Activated naive CD4-positive, alpha-beta T cell treated with anti-CD3 and anti-CD28 coated beads, Interleukin-2, amount 50 U/mL, for 72 hours (primary cell): Measurements from ENCODE around the gene ZNF726. TPM values are rescaled to one million over a fixed set of nuclear protein-coding genes. Genes with fewer than 3 reads are reported as not detected.
"Not testable (repeated sequence)": the region's sequence is repeated elsewhere in the genome, so short reads cannot be mapped to it uniquely, and the experiment has no call there.

Experiments
- ATAC-seq, 2 donors: fragments of 150-1000 bp; cut with Tn5 transposase; 2 replicates each; pipeline ENCODE4 v1.10.0; 2021; ENCODE audit warnings: mild to moderate bottlenecking in 2 of 2, moderate library complexity in 2 of 2
- DNase-seq, 2 donors: peaks; one replicate each; pipeline ENCODE4 v3.0.0; 2021 to 2022; ENCODE audit warnings: low spot score in 2 of 2
- H3K27ac Mint-ChIP-seq, 2 donors: one replicate each; pipeline ENCODE4 v1.8.0; 2022; ENCODE audit warnings: mild to moderate bottlenecking in 2 of 2, mixed read lengths in 2 of 2
- H3K36me3 Mint-ChIP-seq, 2 donors: one replicate each; pipeline ENCODE4 v1.8.0; 2022; ENCODE audit warnings: mixed read lengths in 2 of 2
- H3K9me3 Mint-ChIP-seq, 2 donors: one replicate each; pipeline ENCODE4 v1.8.0; 2022; ENCODE audit warnings: mixed read lengths in 2 of 2
- total RNA-seq, 2 donors: library from RNA; stranded (reverse); gene quantifications; one replicate each; pipeline ENCODE4 v1.2.3, GENCODE V29; 2022

Gene ZNF726
- total RNA-seq, 2 donors from 2014 or later: 15.7 to 24.4 TPM

DNA sequence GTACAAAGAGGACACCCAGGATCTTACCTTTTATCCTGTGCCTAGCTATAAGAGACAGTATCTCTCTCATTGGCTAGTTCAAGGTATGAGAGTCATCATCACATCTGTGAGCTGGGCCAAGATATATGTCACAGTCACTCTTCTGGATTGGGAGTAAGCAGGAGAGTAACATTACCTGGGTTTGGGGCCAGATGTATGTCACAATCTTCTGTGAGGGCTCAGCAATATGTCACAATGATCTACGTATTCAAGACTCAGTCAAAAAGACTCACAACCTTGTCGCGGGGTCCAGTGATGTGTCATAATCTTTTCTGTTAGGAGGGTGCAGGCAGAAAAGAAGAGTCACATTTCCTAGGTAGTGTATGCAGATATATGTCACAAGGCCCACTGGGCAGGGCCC is 61.9 kb downstream of the ZNF726 start:
- not testable (repeated sequence) for DNase-seq, ATAC-seq, H3K36me3 Mint-ChIP-seq, H3K9me3 Mint-ChIP-seq, H3K27ac Mint-ChIP-seq

DNA sequence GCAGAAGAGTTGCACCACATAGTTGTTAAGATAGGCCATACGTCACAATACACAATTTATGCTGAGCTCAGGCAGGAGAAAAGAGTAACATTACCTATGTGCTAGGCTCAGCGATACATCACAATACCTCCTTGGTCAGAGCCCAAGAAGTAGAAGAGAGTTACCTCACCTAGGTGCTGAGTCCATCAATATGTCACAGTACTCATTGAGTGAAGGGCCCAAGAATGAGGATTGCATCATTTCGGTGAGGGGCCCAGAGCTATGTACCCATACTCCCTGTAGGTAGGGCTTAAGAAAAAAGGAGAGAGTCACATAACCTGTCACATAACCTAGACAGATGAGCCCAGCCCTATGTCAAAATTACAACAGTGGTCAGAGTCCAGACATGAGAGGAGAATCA is 62.6 kb downstream of the ZNF726 start:
- not testable (repeated sequence) for H3K27ac Mint-ChIP-seq, ATAC-seq, H3K9me3 Mint-ChIP-seq, H3K36me3 Mint-ChIP-seq, DNase-seq

DNA sequence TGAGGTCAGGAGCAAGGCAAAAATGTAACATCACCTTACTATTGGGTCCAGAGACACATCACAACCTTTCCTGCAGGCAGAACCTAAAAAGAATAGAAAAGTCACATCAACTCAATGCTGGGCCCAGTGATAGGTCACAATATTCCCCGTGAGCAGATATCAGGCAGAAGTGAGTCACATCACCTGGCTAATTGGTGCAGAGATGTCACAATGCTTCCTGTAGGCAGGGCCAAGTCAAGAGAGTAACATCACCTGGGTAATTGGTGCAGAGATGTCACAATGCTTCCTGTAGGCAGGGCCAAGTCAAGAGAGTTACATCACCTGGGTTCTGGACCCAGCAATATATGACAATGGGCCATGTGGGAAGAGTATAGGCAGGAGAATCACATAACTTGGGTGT is 63.4 kb downstream of the ZNF726 start:
- Mint-ChIP-seq H3K9me3 (peaks cover 8% of the 10 kb centered on the region in 2 donors), H3K36me3 (no peaks in the 10 kb centered on the region), H3K27ac (no peak overlapping the region)
- ATAC-seq (no peak), DNase-seq (no peak)

DNA sequence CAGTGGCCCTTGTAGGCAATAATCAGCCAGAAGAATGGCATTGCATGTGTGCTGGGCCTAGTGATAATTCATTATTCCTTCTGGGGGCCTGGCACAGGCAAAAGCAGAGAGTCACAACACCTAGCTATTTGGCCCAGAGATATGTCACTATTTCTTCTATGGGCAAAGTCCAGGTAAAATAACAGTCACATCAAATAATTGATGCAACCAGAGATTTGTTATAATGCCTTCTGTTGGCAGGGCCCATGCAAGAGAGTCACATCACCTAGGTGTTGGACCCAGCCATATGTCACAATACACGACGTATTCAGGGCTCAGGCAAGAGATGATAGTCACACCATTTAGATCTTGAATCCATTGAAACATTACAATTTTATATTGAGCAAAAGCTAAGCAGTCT is 66.1 kb downstream of the ZNF726 start:
- ATAC-seq (no peak), DNase-seq (no peak)
- Mint-ChIP-seq H3K36me3 (no peaks in the 10 kb centered on the region), H3K27ac (no peak overlapping the region), H3K9me3 (peaks cover 8 to 12% of the 10 kb centered on the region in 2 donors)

DNA sequence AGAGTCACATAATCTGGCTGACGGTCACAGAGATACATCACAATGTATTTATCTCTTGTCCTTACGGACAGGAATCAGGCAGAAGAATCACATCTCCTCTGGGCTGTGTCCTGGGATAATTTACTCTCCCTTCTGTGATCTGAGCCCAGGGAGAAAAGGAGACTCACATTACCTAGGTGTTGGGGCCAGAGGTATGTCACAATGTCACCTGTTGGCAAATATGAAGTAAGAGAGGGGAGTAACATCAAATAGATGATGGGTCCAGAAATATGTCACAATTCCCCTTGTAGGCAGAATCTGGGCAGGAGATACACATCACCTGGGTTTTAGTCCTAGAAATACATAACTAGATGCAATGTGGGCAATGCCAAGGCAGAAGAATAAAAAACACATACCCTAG is 67.2 kb downstream of the ZNF726 start:
- peaks cover 8 to 12% of the 10 kb centered on the region in 2 donors for H3K9me3 Mint-ChIP-seq
- ATAC-seq: no peak

DNA sequence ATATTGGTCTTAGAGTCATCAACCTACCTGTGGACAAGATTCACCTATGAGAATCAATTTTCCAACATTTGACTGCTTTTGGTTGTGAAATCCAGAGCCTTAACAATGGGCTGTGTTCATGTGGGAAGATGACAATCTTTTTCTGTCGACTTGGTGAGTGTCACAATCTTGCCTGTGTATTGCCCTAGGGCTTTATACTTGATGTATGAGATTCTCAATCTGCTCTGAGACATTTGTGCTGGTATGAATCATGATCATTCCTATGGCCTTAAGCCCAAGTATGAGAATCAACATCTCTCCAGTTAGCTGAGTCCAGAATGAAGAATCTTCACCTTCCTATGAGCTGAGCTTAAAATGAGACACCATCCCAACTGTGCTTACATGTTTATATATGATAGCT is 68.7 kb downstream of the ZNF726 start:
- Mint-ChIP-seq H3K9me3 (peaks cover 0 to 12% of the 10 kb centered on the region in 2 donors), H3K27ac (no peak overlapping the region), H3K36me3 (peaks cover 0 to 5% of the 10 kb centered on the region in 2 donors)
- DNase-seq (no peak), ATAC-seq (no peak)

More for the DNA sequence above, 67.2 kb downstream of the ZNF726 start:
- no peak overlapping the region for H3K27ac Mint-ChIP-seq
- no peaks in the 10 kb centered on the region for H3K36me3 Mint-ChIP-seq
- no peak for DNase-seq

Other genes with a start within 250 kb of the ZNF726 start
- 10 to 100 TPM; 21.1 to 24.5 TPM for gene ZNF675, start 227.7 kb upstream of the ZNF726 start, total RNA-seq
- gene ZNF681, start 156.0 kb upstream of the ZNF726 start, total RNA-seq: 1 to 10 TPM; 2.4 to 5.8 TPM
- gene ZNF254, start 172.3 kb downstream of the ZNF726 start, total RNA-seq: 10 to 100 TPM; 10.7 to 14.0 TPM